ENCODE data around the gene BTRC. TPM values are rescaled to one million over a fixed set of nuclear protein-coding genes. Genes with fewer than 3 reads are reported as not detected.

Gene BTRC
- total RNA-seq, 6 experiments from 2014 or later, result 4.8 to 8.4 (median 6.5) TPM

DNA sequence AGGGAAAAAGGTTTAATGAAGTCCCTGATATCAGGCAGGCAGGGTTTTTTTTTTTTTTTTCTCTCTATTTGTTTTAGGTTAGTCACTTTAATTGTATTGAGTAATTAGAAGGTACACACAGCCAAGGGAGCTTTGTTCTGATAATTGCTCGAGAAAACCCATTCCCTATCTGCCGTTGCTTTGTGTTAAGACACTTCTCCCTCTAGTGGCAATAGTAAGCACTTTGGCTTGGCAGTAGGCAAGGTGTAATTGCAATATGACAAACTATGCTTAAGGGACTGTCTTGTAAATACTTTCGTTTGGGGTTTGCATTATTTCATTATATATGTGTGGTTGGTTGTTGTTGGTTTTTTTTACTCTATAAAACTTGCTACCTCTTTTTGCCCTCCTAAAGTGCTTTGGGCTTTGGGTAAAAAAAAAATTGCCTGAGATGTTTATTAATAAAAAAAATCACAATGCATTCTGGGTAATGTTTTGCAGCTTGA, 113.4 kb downstream of the BTRC start:
- Histone ChIP-seq H3K9me3 (no peaks in the 10 kb centered on the region), H3K4me1 (no peaks in the 10 kb centered on the region), H3K27me3 (no peaks in the 10 kb centered on the region), H3K4me3 (no peak overlapping the region), H3K36me3 (no peaks in the 10 kb centered on the region), H3K27ac (no peak overlapping the region)
- DNase-seq (peak in 1 of 3 donors; percentile 50), ATAC-seq (peak; percentile 96 to 100 (median 98))
- 0% methylated on average over 3 of the region's 3 CpGs for WGBS (ENCODE audit: insufficient coverage, low coverage, low lambda C conversion rate, missing lambda C conversion rate)
- TF ChIP-seq POLR2A (IDR thresholded peaks at IDR 0.05), result no peak
- TF ChIP-seq CTCF (IDR thresholded peaks at IDR 0.05), result peak; percentile 77 to 88 (median 82)
- intact Hi-C loops (cut with DNase I), result no loop called here

GRCh38 chr10:101468159-101468558, 114.2 kb downstream of the BTRC start:
- no peak overlapping the region for H3K4me3 ChIP-seq
- 82% methylated on average over 2 of the region's 2 CpGs for WGBS (ENCODE audit: insufficient coverage, low coverage, low lambda C conversion rate, missing lambda C conversion rate)
- ATAC-seq, result no peak
- H3K4me1 ChIP-seq, result no peaks in the 10 kb centered on the region
- H3K27me3 ChIP-seq, result no peaks in the 10 kb centered on the region
- intact Hi-C loops (cut with DNase I), result no loop called here
- H3K36me3 ChIP-seq, result no peaks in the 10 kb centered on the region
- H3K9me3 ChIP-seq, result no peaks in the 10 kb centered on the region
- no peak for DNase-seq
- no peak overlapping the region for H3K27ac ChIP-seq
- TF ChIP-seq POLR2A (IDR thresholded peaks at IDR 0.05) (no peak), CTCF (IDR thresholded peaks at IDR 0.05) (no peak)

DNA sequence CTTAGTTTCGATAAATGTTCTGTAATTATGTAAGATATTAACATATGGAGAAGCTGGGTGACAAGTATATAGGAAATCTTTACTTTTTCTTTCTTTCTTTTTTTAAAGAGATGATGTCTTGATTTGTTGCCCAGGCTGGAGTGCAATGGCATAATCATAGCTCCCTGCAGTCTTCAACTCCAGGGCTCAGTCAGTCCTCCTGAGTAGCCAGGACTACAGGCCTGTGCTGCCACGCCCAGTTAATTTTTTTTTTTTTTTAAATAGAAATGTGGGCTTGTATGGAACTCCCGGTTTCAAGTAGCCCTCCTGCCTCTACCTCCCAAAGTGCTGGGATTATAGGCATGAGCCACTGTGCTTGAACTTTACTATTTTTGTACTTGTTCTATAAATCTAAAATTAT, 122.4 kb downstream of the BTRC start:
- no peak overlapping the region for H3K4me3 ChIP-seq
- H3K9me3 ChIP-seq, result no peaks in the 10 kb centered on the region
- TF ChIP-seq CTCF (IDR thresholded peaks at IDR 0.05) (no peak), POLR2A (IDR thresholded peaks at IDR 0.05) (no peak)
- no peaks in the 10 kb centered on the region for H3K4me1 ChIP-seq
- WGBS (ENCODE audit: insufficient coverage, low coverage, low lambda C conversion rate, missing lambda C conversion rate), result 92% methylated on average over 3 of the region's 3 CpGs
- no peaks in the 10 kb centered on the region for H3K27me3 ChIP-seq
- no peak overlapping the region for H3K27ac ChIP-seq
- DNase-seq (no peak), ATAC-seq (no peak)
- intact Hi-C loops (cut with DNase I), result no loop called here
- no peaks in the 10 kb centered on the region for H3K36me3 ChIP-seq

- WGBS (ENCODE audit: insufficient coverage, low coverage, low lambda C conversion rate, missing lambda C conversion rate), result 100% methylated on average over 1 of the region's 1 CpG
- Histone ChIP-seq H3K27ac (no peak overlapping the region), H3K4me1 (no peaks in the 10 kb centered on the region), H3K36me3 (no peaks in the 10 kb centered on the region), H3K4me3 (no peak overlapping the region), H3K9me3 (no peaks in the 10 kb centered on the region), H3K27me3 (no peaks in the 10 kb centered on the region)
- no peak for ATAC-seq
- intact Hi-C loops (cut with DNase I), result no loop called here
- TF ChIP-seq CTCF (IDR thresholded peaks at IDR 0.05) (no peak), POLR2A (IDR thresholded peaks at IDR 0.05) (no peak)
- no peak for DNase-seq
These were observed 125.0 kb downstream of the BTRC start for GRCh38 chr10:101478956-101479355.

- peaks cover 0 to 13% (median 2%) of the 10 kb centered on the region in 4 donors for H3K4me1 ChIP-seq
- no peak overlapping the region for H3K4me3 ChIP-seq
- no peak for DNase-seq
- TF ChIP-seq POLR2A (IDR thresholded peaks at IDR 0.05) (no peak), CTCF (IDR thresholded peaks at IDR 0.05) (no peak)
- intact Hi-C loops (cut with DNase I), result no loop called here
- no peaks in the 10 kb centered on the region for H3K36me3 ChIP-seq
- no peaks in the 10 kb centered on the region for H3K9me3 ChIP-seq
- ATAC-seq, result no peak
- no peak overlapping the region for H3K27ac ChIP-seq
- H3K27me3 ChIP-seq, result no peaks in the 10 kb centered on the region
These were observed 127.3 kb downstream of the BTRC start for GRCh38 chr10:101481256-101481655.

Measured in right lobe of liver (tissue), 6 donors.